ENCODE measurements around the gene TKT.

TKT gene

DNA sequence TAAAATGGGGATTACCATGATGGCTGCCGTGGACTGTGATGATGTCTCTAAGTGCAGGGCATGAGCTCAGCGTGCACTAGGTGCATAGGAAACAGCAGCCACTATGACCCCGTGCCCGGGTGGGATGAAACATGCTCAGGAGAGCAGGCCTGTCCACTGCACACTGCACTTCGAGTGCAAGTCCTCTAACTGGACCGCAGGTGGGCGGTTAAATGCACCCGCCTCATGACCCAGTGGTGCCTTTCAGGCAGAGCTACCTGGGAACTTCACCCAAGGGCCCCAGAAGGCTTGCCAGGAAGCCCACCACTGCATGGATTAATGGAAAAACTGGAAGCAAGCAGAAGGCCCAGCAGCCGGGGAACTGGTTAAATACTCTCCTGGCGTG, 60.8 kb downstream of the TKT start:
- DNase-seq, result no peak

DNA sequence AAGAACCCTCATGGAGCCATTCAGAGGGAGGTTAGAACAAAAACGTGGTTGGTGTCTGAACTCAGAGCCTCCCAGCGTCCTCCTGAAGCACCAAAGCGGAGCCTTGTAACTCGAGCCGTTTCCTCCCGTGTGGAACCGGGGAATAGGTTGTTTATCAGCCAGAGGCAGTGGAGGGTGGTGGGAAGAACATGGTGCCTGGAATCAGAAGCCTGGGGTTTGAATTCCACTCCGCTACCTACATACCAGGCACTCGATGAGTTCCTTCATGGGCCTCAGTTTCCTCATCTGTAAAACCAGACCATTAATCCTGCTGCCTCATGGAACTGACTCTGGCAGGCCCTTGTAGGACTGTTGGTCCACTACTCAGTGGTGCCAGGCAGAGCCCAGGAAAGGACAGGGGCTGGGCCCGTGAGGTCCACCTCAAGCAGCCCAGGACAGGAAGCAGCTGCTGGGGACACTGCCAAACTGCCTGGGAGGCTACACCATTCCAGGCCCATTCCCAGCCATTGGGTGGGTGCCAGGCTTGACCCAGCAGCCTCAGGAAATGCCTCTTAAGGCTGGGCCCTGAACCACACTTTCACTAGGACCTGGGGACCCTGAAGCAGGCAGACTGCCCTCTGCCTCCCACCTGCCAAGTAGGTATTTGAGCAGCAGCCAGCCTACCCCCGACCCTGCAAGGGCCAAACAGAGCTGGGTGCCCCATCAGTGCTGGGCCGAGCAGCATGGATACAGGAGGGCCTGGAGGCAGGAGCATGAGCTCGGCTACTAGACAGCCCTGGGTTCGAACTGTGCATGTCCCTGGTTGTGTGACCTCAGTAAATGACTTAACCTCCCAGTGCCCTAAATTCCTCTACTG, 61.4 kb downstream of the TKT start:
- DNase-seq, result no peak

DNA sequence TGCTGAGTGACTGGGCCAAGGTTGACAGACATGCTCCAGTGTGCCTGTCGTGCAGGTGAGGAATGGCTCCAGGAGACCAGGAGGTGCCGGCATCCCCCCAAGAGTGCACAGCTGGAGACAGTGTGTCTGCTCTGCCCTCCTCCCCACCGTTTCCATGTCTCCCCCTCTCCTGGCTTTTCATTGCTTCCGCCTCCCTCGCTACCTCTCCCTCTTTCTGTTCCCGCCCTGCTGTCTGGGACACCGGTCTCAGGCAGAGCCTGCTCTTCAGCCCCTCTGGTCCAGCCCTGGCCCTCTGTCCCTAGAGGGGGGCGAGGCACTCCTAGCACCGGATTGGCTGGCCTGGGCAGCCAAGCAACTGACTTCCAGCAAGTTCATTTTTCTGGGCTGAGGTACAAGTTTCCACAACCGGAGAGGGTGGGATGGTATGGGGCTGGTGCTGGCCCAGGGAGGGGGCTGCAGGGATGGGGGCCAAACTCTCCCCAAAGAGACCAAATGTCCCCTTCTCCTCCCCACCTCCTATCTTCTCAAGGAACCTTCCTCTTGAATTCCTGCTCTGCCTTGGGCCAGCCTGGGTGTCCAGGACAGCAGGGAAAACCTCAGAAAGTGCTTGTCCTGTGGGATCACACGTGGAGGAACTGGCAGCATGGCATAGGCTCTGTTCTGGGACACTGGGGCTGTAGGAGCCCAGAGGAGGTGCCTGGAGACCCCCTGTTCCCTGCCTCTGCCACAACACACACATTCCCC, 62.2 kb downstream of the TKT start:
- DNase-seq, result no peak

DNA sequence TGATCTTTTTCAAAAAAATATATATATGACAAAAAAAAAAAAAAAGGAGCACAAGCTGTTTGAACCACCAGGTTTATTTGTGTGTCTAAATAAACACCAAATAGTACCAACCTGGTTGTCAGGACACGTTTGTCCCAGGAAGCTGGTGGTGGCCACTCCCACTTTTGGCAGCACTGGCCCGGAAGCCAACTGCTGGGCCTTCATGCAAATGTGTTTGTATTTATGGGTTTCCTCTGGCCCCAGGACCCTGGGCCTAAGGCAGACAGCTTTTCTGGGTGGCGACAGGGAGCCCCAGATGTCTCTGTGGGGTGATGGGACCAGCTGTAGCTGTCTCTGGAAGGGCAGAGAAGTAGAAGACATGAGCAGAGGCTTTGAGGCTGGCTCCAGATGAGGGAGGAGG, 63.2 kb downstream of the TKT start:
- DNase-seq, result no peak

DNA sequence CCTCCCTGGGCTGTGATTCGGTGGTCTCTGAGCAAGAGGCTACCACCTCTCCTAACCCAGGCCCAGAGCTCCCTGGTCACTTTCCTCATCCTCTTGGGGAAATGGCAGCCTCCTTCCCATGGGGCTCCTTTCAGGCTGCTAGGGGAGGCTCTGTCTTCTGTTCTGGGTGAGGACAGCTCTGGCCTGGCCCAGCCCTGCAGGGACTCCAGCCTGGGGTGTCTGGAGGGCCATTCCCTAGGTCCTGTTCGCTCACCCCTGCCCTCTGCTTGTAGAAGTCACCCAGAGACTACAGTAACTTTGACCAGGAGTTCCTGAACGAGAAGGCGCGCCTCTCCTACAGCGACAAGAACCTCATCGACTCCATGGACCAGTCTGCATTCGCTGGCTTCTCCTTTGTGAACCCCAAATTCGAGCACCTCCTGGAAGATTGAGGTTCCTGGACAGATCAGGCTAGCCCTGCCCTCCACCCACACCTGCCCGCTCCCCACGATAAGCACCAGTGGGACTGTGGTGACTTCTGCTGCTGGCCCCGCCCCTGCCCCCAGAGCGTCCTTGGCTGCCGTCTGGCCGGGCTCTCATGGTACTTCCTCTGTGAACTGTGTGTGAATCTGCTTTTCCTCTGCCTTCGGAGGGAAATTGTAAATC, 63.9 kb downstream of the TKT start:
- no peak for DNase-seq

DNA sequence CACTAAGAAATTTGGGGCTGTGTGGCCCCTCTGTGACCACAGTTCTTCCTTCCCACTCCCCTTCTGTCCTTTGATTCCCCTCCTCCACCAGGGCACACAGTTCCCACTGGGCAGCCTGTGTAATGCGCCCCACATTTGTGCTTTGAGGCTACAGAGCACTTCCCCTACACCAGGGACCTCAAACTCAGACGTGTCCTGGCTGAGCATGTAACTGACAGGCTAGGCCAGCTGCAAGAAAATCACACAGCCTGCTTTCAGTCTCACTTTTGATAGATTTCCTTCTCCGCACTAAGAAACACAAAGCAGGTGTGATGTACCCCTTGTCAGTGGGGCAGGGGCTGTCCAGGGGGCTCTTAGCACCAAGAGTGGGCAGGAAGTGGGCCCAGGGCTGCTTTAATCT, 65.2 kb downstream of the TKT start:
- DNase-seq, result no peak

DNA sequence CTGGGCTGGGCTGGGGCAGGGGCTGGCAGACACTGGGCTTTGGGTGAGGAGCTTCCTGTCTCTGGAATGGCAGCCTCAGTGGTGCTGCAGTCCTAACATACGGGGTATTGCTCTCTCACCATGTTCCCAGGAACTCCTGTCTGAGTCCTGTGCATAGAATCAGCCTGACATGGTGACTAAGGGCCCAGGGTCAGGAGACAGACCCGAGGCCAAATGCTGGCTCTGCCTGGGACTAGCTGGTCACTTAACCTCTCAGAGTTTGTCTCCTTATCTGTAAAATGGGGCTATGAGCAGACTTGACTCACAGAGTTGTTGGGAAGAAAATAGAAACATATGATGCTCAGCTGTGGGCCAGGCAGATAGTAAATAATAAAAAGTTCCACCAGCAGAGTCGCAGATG, 66.5 kb downstream of the TKT start:
- no peak for DNase-seq

DNA sequence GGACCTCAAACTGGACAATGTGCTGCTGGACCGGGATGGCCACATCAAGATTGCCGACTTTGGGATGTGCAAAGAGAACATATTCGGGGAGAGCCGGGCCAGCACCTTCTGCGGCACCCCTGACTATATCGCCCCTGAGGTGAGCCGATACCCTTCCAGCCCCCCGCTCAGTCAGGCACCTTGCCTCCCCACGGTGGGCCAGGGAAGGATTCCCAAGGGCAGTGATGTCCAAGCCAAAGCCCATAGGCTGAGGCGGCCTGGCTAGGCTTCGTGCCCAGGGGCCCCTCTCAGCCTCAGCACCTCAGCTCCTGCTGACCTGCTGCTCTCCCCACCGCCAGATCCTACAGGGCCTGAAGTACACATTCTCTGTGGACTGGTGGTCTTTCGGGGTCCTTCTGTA, 67.1 kb downstream of the TKT start:
- DNase-seq, result no peak

DNA sequence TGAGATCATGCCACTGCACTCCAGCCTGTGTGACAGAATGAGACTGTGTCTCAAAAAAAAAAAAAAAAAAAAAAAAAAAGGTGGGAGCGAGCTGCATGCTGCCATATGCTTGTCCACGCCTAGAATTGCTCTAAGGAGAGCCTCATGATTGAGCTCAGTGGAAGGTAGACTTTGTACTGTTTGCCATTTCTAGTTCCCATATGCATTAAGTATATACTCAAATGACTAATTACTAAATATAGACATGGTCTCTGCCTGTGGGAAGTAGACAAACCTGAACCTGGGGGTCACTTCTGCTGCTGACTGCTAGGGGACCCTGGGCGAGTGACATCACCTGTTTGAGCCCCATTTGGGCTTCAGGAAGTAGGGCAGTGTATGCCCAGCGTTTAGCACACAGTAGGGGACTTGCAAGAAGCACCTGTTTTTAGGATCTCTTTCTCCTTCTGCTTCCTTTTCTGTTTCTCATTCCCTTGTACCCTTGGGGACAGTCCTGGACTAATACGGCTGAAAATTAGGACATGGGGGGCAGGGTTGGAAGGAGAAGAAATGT, 67.6 kb downstream of the TKT start:
- no peak for DNase-seq

DNA sequence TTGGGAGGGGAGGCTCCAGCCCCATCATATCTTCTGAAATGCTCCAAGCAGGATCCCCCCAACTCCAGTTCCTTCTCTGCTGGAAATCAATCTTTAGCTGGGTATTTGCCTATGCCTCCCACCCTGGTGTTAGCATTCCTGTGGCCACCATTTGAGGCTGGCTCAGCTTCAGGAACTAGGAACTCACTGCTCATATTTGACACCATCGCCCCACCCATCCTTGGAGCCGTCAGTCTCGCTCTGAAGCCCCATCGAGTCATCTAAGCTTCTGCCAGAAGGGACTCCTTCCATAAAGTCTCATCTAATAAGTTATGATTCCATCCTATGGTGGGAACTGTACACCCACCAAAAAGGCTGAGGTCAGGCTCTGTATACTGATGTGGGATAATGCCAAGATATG, 68.4 kb downstream of the TKT start:
- no peak for DNase-seq

DNA sequence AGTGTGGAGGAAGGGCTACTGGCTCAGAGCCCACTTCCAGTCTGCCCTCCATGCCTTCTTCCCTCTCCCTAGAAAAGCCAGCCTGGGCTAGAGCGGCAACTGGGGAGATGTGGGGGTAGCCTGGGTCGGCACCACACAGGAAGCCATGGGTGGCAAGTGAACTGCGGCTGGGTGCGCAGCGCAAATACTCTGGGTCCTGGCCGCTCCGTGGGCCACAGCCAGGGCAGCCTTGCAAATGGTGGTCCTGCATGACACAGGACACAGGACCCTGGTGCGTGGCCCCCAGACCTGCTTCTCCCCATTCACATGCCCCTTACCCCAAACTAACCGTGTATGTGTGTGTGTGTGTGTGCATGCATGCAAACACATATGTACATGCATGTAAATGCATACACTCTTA, 69.1 kb downstream of the TKT start:
- no peak for DNase-seq

DNA sequence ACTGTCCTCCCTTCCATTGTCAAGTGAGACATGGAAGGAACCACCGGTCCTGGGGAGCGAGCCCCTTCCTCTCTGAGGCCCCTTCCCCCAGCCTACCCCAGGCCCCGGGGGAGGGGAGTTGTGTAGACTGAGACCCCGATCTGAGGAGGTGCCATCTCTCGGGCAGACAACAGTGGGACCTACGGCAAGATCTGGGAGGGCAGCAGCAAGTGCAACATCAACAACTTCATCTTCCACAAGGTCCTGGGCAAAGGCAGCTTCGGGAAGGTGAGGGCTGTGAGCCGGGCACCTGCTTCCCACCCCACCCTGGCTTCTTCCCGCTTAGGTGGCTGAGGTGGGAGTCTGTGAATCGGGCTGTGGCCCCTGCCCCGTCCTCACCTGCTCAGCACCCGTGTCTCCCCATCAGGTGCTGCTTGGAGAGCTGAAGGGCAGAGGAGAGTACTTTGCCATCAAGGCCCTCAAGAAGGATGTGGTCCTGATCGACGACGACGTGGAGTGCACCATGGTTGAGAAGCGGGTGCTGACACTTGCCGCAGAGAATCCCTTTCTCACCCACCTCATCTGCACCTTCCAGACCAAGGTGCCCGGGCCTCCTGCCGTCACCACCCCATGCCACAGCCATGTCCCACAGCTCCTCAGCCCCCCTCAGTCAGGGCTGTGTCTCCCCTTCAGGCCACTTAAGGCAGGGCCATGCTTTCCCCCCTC, 69.9 kb downstream of the TKT start:
- no peak for DNase-seq

DNA sequence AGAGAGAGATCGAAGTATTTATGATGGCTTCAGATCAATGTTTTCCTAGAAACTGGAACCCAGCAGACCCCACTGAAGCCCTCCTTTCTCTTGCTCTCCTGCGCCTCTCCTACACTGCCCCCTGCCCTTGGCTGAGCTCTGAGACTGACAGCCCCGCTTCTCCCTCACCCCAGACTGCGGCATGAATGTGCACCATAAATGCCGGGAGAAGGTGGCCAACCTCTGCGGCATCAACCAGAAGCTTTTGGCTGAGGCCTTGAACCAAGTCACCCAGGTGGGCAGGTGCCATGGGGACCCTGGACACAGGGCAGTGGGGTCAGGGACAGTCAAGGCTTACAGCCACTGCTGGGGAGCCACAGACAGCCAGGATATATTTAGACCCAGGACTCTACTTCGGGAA, 71.1 kb downstream of the TKT start:
- DNase-seq, result no peak

DNA sequence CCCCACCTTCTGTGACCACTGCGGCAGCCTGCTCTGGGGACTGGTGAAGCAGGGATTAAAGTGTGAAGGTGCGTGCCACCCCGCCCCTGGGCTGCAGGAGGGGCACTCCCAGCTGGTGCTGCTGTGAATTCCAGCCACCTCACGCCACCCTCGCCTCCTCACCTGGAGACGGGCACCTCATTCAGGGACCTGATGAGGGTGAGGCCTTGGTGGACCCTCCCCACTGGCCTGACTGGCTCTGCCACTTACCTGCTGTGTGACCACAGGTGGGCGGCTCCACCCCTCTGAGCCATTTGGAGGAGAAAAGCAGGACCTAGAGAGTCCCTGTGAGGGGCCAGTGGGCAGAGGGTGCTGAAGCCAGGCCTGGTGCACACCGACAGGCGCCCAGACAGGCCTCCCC, 72.3 kb downstream of the TKT start:
- DNase-seq, result no peak

DNA sequence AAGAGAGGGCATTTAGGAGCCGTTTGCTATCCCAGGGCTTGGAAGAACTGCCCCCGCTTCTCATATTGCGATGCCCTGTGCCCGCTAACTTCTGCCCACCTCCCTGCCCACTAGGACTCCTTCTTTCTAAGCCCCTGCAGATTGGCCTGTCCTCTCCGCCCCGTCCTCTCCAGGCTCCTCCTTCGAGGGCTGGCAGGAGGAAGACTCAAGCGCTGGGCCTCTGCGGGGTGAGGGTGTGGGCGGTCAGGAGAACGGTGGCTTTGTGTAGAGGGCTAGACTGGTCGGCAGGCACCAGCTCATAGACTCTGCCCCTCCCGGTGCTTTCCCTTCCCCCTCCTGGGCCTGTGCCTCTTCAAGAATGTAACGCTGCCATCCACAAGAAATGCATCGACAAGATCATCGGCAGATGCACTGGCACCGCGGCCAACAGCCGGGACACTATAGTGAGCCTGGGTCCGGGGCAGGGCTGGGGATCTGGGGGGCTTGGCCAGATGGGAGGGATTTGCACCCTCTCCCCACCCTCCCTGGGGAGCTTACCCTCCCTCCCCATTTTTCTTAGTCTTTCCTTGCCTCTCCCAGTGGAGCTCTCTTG, 73.0 kb downstream of the TKT start:
- DNase-seq, result no peak

DNA sequence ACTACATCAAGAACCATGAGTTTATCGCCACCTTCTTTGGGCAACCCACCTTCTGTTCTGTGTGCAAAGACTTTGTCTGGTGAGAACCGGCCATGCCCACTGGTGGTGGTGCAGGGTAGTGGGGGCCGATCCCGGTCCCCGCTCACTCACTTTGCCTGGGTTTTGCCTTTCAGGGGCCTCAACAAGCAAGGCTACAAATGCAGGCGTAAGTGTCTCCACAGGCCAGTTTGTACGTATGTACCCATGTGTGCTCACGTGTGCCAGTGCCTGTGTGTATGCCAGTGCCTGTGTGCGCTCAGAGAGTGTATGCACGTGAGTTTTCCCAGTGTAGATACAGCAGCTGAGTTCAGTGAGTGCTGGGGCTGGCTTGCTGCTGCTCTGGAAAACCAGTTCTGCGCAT, 74.3 kb downstream of the TKT start:
- DNase-seq, result no peak

DNA sequence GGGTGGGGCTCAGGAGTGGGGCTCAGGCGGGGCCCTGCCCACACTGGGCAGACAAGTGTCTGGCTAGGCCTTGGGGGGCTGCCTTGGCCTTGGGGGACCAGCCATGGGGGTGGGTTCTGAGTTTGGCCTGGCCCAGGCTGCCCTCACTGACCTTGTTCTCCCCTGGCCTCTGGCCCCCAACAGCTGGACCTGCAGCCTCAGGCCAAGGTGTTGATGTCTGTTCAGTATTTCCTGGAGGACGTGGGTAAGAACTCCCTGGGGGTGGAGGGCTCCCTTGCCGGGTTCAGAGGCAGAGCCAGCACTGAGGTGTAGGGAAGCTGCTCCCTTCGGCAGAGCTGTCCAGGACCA, 74.8 kb downstream of the TKT start:
- DNase-seq, result no peak

DNA sequence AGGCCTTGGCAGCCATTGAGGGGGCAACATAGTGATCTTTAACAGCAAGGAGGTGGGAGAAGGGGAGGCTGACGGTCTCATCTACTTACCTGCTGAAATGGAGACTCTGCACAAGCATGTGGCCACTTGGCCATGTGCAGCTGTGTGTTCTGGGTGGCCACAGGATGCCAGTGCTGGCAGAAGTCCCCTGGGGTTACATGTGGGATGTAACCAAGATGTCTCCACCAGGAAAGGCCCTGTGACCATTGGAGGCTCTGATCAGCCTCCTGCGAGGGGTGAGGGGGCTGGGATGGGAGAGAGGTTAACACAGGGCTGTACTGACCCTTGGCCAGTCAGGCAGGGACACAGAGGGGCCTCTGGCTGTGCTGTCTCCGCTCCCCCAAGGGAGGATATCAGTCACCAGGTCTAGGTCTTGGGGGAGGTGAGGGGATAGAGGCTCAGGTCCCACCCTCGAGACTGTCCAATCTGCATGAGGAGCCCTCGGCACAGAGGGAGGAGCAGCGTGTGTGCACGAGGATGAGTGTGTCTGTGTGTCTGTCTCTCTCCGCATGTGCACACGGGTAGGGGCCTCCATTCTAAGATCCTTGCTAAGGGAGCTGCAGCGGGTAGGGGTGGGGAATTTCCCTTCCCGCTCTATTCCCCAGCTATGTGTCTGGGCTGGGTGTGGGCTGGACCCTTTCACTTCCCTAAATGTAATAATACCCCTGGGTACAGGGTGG, 75.4 kb downstream of the TKT start:
- DNase-seq, result peak in 1 of 2 donors; percentile 75

DNA sequence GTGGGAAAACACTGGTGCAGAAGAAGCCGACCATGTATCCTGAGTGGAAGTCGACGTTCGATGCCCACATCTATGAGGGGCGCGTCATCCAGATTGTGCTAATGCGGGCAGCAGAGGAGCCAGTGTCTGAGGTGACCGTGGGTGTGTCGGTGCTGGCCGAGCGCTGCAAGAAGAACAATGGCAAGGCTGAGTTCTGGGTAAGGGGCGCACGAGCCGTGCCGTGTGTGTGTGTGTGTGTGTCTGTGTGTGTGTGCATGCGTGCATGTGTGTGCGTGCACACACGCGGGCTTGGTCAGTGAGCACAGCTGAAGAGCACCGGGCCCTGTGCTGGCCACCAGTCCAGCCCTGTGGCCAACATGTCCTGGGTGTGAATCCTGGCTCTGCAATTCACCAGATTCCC, 76.2 kb downstream of the TKT start:
- no peak for DNase-seq

DNA sequence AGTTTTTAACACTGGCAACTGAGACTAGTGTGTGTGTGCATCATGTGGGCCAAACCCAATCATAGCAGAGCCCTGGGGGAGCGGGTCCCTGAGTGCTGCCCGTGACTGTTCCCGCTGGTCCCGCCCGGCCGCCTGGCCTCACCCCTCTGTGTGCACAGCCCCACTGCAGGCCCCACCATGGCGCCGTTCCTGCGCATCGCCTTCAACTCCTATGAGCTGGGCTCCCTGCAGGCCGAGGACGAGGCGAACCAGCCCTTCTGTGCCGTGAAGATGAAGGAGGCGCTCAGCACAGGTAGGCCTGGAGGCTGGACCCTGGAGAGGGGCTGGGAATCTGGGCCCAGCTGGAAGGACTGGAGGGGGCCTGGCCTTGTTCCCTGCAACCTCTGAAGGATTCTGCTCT, 77.6 kb downstream of the TKT start:
- DNase-seq, result no peak

DNA sequence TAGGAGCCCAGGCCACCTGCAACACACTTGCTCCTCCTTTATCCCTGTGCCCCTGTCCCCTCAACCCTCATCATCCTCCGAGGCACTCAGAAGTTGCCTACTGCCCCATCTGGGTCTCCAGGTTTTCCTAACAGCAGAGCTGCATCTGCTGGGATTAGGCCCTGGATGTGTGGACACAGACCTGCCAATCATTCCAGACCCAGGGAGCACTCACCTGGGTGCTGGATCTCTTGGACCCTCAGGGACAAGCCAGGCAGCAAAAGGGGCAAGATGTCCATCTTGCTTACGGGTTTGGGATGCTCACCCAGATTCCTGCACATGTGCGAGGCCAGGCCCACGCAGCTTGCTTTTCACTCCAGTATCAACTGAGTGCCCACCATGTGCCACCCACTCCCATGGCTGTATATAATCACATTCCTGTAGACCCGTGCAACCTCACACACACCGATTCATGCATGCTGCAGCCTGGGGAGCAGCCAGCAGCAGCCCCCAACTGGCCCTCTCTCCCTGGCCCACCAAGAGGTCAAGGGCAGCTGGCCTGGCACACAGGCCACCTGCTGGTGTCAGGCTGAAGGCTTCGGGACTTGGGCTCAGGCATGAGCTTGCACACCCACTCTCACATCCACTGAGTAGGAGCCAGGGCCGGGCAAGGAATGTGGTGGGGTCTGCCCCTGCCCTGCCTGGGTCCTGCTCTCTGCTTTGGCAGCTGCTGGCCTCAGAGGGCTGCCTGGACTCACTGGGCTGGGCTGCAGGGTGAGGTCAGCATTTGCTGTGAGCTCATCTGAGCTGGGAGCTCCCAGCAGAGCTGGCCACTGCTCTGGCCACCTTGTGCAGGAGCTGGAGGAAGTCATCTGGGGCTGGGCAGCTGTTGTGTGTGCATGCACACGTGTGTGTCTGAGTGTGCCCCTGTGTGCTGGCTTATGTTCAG, 79.9 kb downstream of the TKT start:
- DNase-seq, result no peak

Data from CD4-positive, alpha-beta T cell treated with Interleukin-4 for 1 hour (primary cell).